NOMO-1 (cell line): ENCODE results near the gene GALNT18.

Experiments used
- DNase-seq, 2 experiments: peaks; one replicate each; lab custom pipeline; 2025; ENCODE audit not compliant: unreplicated experiment in 2 of 2; lab: John Stamatoyannopoulos, UW

The GALNT18 gene

DNA sequence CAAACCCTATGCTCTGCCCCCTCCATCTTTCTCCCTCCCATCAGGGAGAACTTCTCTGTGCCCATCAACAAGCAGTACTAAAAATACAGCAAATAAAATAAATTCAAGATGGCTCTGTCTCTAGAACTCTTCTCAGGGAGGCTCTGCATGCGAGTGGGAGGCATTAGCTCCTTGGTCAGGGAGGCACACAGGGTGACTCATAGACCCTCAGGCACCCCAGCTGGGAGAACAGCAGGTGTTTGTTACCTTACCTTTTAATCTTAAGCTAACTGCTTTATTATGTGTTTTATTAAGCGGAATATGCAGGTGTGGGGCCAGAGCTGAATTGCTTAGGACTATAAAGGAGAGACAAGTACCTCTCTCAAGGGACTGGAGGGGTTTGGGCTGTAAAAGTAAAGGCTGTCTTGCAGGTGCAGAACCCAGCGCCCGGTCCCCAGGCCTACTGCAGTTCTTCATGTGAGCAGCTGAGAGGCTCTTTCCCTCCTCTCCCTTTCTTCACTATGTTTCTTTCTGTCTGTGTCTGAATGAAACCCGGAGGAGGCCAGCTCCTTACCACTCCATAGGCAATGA is 289.6 kb downstream of the GALNT18 start:
- no peak for DNase-seq

DNA sequence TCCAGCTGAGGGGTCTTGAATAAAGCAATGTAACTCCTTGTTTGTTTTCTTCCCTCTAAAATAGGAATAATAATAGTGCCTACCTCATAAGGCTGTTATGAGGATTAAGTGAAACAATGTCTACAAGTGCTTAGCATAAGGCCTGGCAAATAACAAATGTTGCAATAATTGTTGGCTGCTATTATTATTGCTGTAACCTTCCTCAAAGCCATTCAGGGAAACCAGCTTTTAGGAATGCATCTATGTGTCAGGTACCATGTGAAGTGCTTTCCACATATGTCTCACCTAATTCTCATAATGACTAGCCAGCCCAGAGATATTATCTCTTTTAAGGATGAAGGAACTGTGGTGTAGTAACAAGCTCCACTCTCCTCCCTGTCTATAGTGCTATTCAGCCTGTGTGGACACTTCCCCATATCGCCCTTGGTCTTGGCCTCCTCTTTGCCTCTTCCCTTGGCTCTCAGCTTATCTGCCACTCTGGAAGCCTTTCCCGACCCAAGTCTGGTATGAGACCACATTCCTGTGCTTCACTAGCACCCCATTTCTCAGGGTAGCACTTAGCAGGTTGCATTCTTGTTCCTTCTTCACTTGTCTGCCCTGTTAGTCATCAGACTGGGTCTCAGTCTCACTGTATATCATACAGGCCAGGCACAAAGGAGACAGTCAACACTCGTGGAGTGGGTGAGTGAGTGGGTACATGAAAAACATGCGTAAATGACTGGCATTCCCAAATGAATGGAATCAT is 292.6 kb downstream of the GALNT18 start:
- DNase-seq = no peak

DNA sequence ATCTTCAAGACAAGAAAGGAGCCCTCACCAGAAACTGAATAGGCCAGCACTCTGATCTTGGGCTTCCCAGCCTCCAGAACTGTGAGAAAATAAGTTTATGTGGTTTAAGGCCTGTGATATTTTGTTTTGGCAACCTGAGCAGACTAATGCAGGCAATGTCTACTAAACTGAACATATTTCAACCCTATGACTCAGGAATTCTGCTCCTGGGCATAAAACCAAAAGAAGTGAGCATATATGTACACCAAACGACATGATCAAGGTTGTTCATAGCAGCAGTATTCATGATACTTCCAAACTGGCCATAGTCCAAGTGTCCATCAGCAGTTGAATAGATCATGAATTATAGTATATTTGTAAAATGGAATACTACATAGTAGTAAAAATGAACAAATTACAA is 297.7 kb downstream of the GALNT18 start:
- DNase-seq = no peak

DNA sequence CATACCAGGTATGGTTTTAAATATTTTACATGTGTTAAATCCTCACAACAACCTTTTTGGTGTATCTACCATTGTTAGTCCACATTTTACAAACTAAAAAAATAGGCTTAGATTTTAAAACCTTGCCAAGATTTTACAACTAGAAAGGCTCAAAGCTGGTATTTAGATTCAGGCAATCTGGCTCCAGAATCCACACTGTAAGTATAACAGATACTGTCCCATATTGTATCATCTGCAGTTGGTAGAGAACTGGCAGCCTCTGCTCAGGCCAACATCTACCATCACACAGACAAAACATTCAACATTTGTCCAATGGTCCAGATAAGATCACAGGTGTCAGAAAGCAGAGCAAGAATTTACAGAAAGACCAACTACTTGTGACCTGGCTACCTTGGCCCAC is 299.7 kb downstream of the GALNT18 start:
- no peak for DNase-seq

DNA sequence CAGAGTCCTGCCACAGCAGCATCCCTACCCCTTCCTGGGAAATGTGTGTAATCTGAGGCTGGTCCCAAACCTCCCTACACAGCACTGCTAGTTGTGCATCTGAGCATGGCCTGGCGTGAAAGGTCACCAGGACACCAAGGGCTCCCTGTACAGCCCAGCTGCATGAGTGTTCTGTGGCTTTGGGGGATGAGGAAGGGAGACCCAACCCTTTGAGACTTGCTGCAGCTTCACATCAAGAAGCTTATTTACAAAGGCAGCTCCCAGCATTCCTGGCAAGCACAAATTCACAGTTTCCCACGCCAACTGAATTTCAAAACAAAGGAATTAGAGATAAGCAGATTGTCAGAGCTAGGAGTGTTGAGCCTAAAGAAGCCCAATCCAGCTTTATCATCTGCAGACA is 301.0 kb downstream of the GALNT18 start:
- no peak for DNase-seq

DNA sequence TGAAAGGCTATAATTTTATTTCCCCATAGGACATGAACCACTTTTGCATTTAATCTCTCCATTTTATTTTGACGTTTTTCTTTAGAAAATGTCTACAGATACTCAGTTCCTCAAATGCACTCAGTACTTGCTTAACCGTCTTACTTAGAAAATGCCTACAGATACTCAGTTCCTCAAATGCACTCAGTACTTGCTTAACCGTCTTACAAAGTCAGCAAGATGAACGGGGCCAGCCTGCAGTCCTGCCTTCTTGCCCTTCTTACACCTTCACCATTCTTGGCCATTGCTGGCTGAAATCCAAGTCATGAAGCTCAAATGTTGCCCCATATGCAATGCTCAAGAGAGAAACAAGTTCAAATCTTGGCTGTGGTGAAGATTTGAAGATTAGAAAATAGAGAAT is 302.8 kb downstream of the GALNT18 start:
- DNase-seq = peak; percentile 88 to 94

DNA sequence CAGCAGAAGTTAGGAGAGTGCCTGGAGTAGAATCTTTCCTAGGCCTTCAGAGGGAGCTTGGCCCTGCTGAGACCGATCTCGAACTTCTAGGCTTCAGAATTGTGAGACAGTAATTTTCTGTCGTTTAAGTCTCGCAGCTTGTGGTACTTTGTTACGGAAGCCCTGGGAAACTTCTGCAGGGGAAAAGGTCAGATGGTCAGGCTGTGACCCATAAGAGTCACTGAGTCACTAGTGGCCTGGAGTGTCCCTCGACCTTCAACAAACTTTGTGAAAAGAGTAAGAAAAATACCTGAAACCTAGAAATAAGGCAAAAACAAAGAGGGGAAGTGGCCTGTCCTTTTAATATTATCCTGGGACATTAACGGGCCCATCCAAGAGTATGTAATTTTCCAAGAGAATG is 303.3 kb downstream of the GALNT18 start:
- no peak for DNase-seq

DNA sequence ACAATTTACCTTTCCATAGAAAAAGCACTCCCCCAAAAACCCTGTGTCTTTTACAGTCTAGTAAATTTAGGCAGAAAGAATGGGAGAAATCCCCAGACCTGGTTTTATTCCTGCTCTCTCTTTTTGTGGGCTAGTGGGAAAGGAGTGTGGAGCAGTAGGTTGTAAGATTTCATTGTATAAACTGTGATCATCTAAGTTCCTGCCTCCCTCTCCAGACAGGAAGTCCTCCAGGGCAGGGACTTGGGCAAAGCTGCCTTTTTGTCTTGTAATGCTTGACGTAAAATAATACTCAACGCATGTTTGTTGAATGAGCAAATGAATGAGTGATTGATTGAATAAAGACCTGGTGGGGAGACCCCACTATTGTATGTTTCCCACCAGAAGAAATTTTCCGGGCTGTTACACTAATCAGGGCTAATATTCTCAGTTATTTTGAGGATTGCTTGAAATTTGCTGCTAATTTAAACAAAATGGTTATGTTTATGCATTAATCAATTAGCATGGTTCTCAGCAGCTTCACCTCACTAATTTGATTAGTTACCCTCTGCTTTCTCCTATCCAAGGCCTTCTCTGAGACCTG is 305.1 kb downstream of the GALNT18 start:
- no peak for DNase-seq

DNA sequence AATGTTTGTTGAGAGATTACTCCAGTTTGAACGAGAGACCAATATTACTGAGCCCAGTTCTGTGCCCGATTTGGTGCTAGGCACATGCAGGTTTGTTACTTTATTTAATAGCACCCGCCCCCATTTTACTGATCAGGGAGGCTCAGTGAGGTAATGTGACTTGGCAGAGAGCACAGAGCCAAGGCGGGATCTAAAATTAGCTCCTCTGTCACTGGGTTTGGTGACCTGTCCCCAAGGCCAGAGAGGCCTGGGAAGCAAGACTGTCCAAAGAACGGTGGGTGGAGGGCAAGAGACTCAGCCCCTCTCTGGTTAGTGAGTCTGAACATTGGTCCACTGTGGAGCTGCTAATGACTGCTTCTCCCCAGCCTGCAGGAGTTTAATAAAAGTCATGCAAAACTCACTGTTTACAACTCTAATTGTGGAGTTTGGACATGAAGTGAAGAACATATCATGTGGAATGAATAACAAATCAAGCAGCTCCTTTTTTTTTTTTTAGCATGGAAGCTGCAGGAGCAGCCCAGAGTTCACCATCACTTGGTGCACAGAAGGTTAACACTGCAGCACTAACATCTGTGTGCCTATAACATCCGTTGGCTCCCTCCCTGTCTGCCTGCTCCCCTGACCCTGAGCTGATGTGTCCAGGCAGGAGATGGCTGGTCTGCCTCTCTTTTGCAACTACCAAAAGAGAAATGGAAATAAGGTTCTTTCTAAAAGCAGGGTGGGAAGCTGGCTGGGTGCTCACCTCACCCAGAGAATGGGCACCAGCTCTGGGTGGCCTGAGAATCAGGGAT is 307.7 kb downstream of the GALNT18 start:
- no peak for DNase-seq

DNA sequence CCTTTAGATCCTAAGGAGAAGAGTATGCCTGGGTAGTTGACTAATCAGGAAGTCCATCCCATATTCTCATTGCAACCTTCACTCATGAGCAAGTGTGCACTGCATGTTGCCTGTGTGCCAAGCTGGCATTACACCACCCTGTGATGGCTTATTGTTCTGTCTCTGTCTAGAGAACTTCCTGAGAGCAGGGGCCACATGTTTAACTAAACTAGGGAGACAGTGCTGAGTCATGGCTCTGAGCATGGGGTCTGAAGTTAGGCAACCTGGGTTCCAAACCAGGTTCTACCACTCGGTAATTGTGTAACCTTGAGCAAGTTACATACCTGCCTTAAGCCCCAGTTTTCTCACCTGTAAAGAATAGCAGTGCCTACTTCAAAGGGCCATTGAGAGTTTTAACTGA is 308.4 kb downstream of the GALNT18 start:
- peak in 1 of 2 experiments; percentile 51 for DNase-seq

DNA sequence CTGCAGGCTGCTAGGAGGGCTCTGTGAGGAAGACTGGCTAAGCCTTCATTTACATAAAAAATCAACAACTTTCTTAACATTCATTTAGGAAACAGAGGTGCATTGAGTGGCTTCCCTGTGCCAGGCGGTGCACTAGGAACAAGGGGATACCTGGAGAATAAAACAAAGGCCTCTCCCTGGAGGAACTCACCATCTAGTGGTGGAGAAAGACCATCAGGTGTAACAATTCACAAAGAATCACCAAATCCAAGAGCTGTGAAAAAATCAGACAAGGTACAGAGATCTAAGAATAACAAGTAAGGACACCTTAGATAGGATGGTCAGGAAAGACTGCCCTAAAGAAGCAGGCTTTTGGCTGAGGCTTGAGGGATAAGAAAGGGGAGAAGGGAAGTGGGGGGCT is 309.1 kb downstream of the GALNT18 start:
- no peak for DNase-seq

DNA sequence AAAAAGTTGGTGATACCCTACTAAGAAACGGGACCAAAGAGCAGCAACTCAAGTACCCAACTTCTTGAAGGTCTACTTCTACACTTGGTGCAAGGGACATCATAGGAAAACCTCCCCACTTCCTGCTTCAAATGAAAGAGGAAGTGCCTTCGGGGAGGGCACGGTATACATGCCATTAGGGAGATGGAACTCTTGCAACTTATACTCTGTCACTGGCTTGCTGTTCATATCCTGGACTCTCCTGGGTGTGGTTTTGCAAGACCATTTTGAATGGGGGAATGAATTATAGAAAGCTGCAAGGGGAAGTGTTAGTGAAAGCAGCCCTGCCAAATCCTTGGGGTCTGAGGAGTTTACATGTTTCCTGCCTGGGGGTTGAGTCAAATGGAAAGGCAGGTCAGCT is 310.6 kb downstream of the GALNT18 start:
- DNase-seq = peak; percentile 89 to 97

DNA sequence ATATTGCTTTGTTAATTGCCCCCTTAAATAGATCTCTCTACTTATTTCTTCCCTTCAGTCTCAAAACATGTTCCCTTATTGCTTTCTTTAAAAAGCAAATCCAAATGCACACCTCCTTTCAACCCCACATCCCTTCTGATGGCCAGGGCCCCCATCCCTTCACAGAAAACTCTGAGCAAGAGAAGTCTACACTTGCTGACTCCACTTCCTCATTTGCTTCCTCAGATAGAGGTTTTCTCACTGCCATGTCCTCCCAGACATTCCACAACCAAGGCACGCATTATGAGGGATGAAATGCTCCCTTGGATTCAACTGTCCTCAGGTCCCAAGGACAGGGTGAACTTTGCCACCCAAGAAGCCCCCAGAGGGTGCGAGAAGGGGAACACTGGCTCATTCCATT is 311.9 kb downstream of the GALNT18 start:
- no peak for DNase-seq

DNA sequence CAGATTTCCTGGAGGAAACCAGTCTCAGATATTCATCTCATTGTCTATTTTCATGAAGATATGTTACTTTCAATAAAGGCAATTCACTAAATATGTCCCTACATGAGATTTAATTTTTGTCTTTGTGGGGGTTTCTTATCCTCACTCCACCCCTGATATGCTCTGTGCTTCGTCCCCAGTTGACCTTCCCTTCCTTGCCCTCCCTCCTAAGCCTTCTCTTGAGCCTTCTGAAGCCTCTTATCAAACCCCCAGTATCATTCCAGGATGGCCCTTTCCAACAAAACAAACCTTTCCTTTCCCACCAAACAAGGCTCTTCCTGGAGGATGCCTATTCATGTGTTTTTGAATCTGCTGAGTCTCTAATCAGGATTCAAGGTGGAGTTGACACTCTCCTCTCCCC is 313.6 kb downstream of the GALNT18 start:
- no peak for DNase-seq

DNA sequence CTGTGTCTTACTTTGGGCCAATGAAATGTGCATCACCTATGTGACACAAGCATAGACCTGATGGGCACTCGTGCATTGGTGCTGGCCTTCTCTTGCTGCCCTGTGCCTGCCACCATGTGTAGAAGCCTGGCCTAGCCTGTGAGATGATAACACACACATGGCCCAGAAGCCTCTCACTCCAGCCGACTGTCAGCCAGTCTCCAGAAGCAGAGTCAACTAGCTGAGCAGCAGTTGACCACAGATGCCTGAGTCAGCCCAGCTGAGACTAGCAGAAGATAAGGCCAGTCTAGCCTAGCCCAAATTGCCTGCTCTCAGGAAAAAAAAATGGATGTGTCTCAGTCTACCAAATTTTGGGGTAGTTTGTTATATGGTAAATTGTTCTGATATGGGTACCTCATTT is 314.9 kb downstream of the GALNT18 start:
- DNase-seq = no peak

DNA sequence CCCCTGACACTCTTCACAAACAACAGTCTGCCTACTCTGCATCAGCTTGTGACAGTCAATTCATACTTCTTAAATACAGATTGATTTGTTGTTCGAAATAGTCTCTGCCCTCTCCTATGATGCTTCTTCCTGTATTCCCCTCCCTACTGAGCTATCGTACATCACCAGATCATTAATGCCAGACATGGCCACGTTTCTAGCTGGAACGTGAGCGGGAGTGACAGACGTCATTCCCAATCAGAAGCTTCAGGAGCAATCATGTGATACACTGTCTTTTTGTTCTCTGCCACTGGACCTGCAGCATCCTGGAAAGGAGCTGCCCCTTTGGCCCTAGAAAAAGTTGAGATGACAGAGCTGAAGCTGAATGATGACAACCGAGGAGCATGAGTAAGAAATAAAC is 317.3 kb downstream of the GALNT18 start:
- DNase-seq = no peak

DNA sequence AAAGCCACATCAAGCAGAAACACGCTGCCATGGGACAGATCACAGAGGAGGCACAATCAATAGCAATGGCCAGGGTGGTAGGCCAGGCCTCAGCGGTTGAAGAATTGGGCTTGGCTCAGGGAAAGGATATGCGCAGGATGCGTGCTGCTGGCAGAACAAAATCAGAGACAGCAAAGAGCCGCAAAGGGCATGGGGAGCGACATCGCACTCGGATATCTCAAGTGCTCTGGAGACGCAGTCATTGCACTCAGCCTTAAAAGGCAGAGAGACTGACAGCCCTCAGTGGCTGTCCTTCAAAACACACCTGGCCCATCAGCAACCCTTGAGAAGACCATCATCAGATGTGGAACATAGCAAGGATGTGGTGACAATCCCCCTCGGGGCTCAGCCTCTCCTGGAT is 319.2 kb downstream of the GALNT18 start:
- DNase-seq = no peak

DNA sequence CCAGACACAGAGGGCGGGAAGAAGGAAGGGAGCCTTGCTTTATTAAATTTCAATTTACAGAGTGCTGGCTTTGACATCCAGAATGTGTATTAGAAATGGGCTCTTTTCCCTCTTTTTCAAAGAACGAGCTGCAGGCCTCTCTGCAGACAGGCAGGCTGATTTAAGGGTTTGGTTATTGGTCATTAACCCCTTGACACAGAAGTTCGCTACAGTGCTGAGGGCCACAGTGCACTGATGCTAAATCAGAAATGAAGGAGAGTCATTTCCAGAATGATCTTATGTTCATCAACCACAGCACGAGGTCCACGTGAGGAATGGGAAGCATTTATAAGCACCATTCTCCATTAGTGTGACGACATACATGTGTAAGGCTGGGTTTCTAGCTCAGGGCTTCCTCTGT is 320.6 kb downstream of the GALNT18 start:
- DNase-seq = no peak

DNA sequence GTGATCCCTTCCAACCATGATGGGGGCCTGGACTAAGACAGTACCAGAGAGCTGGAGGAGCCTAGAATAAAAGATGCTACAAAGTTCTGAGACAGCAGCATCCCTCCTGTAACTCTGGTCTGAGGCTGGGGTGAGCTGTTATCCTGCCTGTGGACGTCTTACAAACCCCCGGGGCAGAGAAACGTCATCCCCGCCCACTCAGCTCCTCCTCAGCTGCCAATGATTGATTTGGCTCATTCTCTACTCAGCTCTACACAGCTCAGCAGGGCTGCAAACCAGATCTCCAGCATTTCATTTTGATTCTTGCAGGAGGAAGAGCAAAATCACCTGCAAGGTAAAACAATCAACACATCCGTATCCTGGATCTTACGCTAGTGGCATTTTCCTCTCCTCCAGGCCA is 324.2 kb downstream of the GALNT18 start:
- no peak for DNase-seq

DNA sequence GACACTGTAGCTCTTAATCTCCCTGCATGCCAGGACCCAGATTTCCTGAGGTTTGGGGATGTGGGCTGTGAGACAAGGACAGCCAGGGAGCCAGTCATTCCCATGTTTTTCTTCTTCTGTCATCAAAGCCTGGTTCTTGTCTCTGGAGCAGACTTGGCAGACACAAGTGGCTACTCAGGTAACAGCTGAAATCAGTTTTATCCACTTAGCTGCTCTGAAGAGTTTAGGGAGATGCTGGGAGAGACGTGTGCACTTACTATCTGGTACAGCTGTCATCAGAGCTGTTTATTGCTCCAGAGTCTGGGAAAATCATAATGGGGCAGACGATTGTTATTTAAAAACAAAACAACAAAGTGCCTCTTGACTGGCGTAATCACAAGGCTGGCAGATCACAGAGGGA is 325.4 kb downstream of the GALNT18 start:
- no peak for DNase-seq

DNA sequence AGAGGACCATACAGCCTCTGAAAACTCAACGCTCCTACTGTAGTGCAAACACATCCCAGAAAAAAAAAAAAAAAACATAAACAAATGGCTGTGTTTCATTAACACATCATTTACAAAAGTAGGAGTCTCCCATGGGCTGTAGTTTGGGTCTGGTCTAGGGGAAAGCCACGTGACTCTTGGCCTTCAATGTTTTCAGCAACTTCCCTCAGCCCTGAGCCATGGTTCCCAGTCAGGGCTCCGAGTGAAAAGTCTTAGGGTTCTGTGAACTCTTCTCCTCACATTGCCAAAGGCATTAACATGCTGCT is 327.3 kb downstream of the GALNT18 start:
- no peak for DNase-seq
